GM12878 (cell line): Measurements from ENCODE around the gene CACNA2D3. TPM values are rescaled to one million over a fixed set of nuclear protein-coding genes. Genes with fewer than 3 reads are reported as not detected.

Source experiments
- ATAC-seq: fragments of 200-7000 bp; cut with Tn5 transposase; 3 replicates; pipeline ENCODE4 v1.9.1; 2020; ENCODE audit warnings: mild to moderate bottlenecking, moderate library complexity
- BruUV-seq: library from RNA; stranded (reverse); fragments of 400-500 nt; replicated peaks from 2 replicates; lab custom pipeline; 2021; lab: Mats Ljungman, UMichigan
- CTCF ChIA-PET: fragments of 300-600 bp; sonication (Branson Sonifier 250); formaldehyde crosslinking; extraction: SDS; loops from one replicate; lab custom pipeline; 2021; ENCODE audit warnings: inconsistent platforms; lab: Yijun Ruan, JAX
- POLR2A ChIA-PET: fragments of 350-600 bp; formaldehyde crosslinking; extraction: SDS; loops from one replicate; lab custom pipeline; 2021; ENCODE audit warnings: inconsistent platforms; lab: Charles Lee
- RAD21 ChIA-PET: fragments of 300-600 bp; sonication (Branson Sonifier 250); formaldehyde crosslinking; loops from one replicate; lab custom pipeline; 2023; ENCODE audit warnings: antibody characterized with exemption; ENCODE audit not compliant: unreplicated experiment; lab: Charles Lee
- SMC1A ChIA-PET: fragments of 300-600 bp; sonication (Branson Sonifier 250); formaldehyde crosslinking; loops from one replicate; lab custom pipeline; 2023; ENCODE audit not compliant: unreplicated experiment, uncharacterized antibody; lab: Charles Lee
- DNase-seq: peaks from one replicate; pipeline ENCODE4 v3.0.0-alpha.2; 2011; ENCODE audit warnings: low read depth, low spot score
- FAIRE-seq: peaks from 3 replicates; lab custom pipeline; 2011; peaks lifted over from hg19 to GRCh38; lab: Jason Lieb, UNC
- H2AFZ ChIP-seq: 2 replicates; pipeline ENCODE4 v1.6.0; 2011; ENCODE audit warnings: low read depth, low read length, control low read depth; ENCODE audit not compliant: control insufficient read depth
- H3K27ac ChIP-seq: 2 replicates; pipeline ENCODE4 v1.5.1; 2011; ENCODE audit warnings: control low read depth; ENCODE audit not compliant: control insufficient read depth, insufficient read depth
- H3K27me3 ChIP-seq, 2 experiments: replicated peaks in 1 of 2; 2 replicates each; pipeline versions ENCODE4 v1.6.0 to v1.6.1; 2011; ENCODE audit warnings: low read length in 1 of 2; ENCODE audit not compliant: control insufficient read depth in 2 of 2, insufficient read depth in 2 of 2
- H3K36me3 ChIP-seq, 2 experiments: 2 replicates each; pipeline ENCODE4 v1.5.1; 2011; ENCODE audit warnings: low read length in 1 of 2; ENCODE audit not compliant: control insufficient read depth in 2 of 2, insufficient read depth in 2 of 2
- H3K4me1 ChIP-seq: 2 replicates; pipeline ENCODE4 v1.6.1; 2011; ENCODE audit warnings: mild to moderate bottlenecking, low read length, moderate library complexity, mixed read lengths; ENCODE audit not compliant: control insufficient read depth, insufficient read depth
- H3K4me2 ChIP-seq: 2 replicates; pipeline ENCODE4 v1.6.0; 2011; ENCODE audit warnings: control low read depth; ENCODE audit not compliant: control insufficient read depth, insufficient read depth
- H3K4me3 ChIP-seq: fragments of 200-600 bp; sonication (generic); 2 replicates; pipeline ENCODE4 v1.5.1; 2016
- H3K79me2 ChIP-seq: 2 replicates; pipeline ENCODE4 v1.6.0; 2011; ENCODE audit warnings: low read length; ENCODE audit not compliant: control insufficient read depth, insufficient read depth
- H3K9ac ChIP-seq: 2 replicates; pipeline ENCODE4 v1.8.0; 2011; ENCODE audit warnings: low read length, control low read depth, mixed read lengths; ENCODE audit not compliant: control insufficient read depth, insufficient read depth
- H3K9me3 ChIP-seq: replicated peaks from 3 replicates; pipeline ENCODE4 v1.5.1; 2011; ENCODE audit warnings: mild to moderate bottlenecking, low read length; ENCODE audit not compliant: control insufficient read depth, insufficient read depth
- H4K20me1 ChIP-seq: 2 replicates; pipeline ENCODE4 v1.6.0; 2011; ENCODE audit not compliant: control insufficient read depth, insufficient read depth
- BMI1 ChIP-seq: fragments of 450-650 bp; IDR thresholded peaks from 2 replicates; pipeline ENCODE4 v1.6.1; 2016; ENCODE audit warnings: mild to moderate bottlenecking, moderate library complexity, borderline replicate concordance
- CHD4 ChIP-seq: fragments of 200-600 bp; sonication (generic); IDR thresholded peaks from 2 replicates; pipeline ENCODE4 v1.6.1; 2016; ENCODE audit warnings: mild to moderate bottlenecking
- DPF2 ChIP-seq: fragments of 450-650 bp; IDR thresholded peaks from 2 replicates; pipeline ENCODE4 v1.6.1; 2017; ENCODE audit warnings: mild to moderate bottlenecking
- ETV6 ChIP-seq, 2 experiments: fragments of 450-650 bp in 1 of 2; IDR thresholded peaks in 1 of 2; conservative IDR thresholded peaks in 1 of 2; 2 replicates each; pipeline ENCODE4 v1.6.1; 2014; ENCODE audit warnings: antibody characterized with exemption in 1 of 2, borderline replicate concordance in 1 of 2, low read depth in 1 of 2, mild to moderate bottlenecking in 1 of 2, moderate library complexity in 1 of 2
- EZH2 ChIP-seq: IDR thresholded peaks from 2 replicates; pipeline ENCODE4 v1.6.1; 2012; ENCODE audit warnings: low read depth, mild to moderate bottlenecking, control low read depth, inconsistent platforms, low read length, borderline replicate concordance; ENCODE audit not compliant: control insufficient read depth
- NR2C2 ChIP-seq: IDR thresholded peaks from 2 replicates; pipeline ENCODE4 v1.6.1; 2011; ENCODE audit warnings: borderline replicate concordance, low read depth; ENCODE audit not compliant: control insufficient read depth, insufficient read length
- POU2F2 ChIP-seq: IDR thresholded peaks from 3 replicates; pipeline ENCODE4 v1.6.1; 2011; ENCODE audit warnings: low read depth, mild to moderate bottlenecking, low read length, borderline replicate concordance
- RAD51 ChIP-seq: fragments of 450-650 bp; IDR thresholded peaks from 2 replicates; pipeline ENCODE4 v1.6.1; 2016; ENCODE audit warnings: moderate library complexity, mild to moderate bottlenecking, inconsistent platforms
- SPI1 ChIP-seq: IDR thresholded peaks from 2 replicates; pipeline ENCODE4 v1.6.1; 2011; ENCODE audit warnings: low read depth, mild to moderate bottlenecking, low read length, moderate library complexity, borderline replicate concordance; ENCODE audit not compliant: insufficient read depth
- SREBF1 ChIP-seq: IDR thresholded peaks from 2 replicates; pipeline ENCODE4 v1.6.1; 2012; ENCODE audit warnings: mild to moderate bottlenecking, low read length
- YBX1 ChIP-seq: fragments of 450-650 bp; IDR thresholded peaks from 2 replicates; pipeline ENCODE4 v1.6.1; 2016; ENCODE audit warnings: antibody characterized with exemption
- ZNF207 ChIP-seq: fragments of 450-650 bp; IDR thresholded peaks from 2 replicates; pipeline ENCODE4 v1.6.1; 2014; ENCODE audit warnings: antibody characterized with exemption, mild to moderate bottlenecking, borderline replicate concordance
- ZZZ3 ChIP-seq: IDR thresholded peaks from 2 replicates; pipeline ENCODE4 v1.6.1; 2011; ENCODE audit warnings: low read depth; ENCODE audit not compliant: control insufficient read depth, insufficient read length
- WGBS: methylation state at CpG from one replicate; pipeline ENCODE4 v1.1.6; 2016; ENCODE audit warnings: low lambda C conversion rate; ENCODE audit not compliant: insufficient replicate concordance, insufficient coverage; ENCODE audit errors: missing lambda C conversion rate; 5-methylcytosine and 5-hydroxymethylcytosine counted together
- in situ Hi-C: fragments of 300-500 bp; cut with MboI; formaldehyde crosslinking; loops from 9 replicates; pipeline ENCODE4 v1.14.3; 2018; ENCODE audit warnings: mixed read lengths
- intact Hi-C: fragments of 100-400 bp; cut with micrococcal nuclease; formaldehyde crosslinking; loops from one replicate; pipeline ENCODE4 v1.14.2; 2022; ENCODE audit not compliant: unreplicated experiment
- polyA plus RNA-seq, 11 experiments: library from polyadenylated mRNA; depleted of rRNA in 4 of 11; unstranded in 6 of 11; stranded (reverse) in 5 of 11; fragments of >200 nt; fragmentation: Nextera tagmentation in 4 of 11; fragmentation: Illumina TruSeq in 1 of 11; extraction: Ambion mirVana in 4 of 11; extraction: Trizol in 1 of 11; gene quantifications; 1 replicate in 1 of 11; 2 replicates in 10 of 11; pipeline versions ENCODE4 v1.2.1 to v1.2.3, GENCODE V29; 2011 to 2016; ENCODE audit warnings: inconsistent platforms in 2 of 11, missing spikeins in 2 of 11, low read depth in 1 of 11
- total RNA-seq, 4 experiments: library from RNA; depleted of rRNA in 3 of 4; stranded (reverse); fragments of >200 nt in 3 of 4; fragmentation: Illumina TruSeq in 1 of 4; extraction: Trizol in 1 of 4; gene quantifications; 2 replicates each; pipeline versions ENCODE4 v1.2.1 to v1.2.3, GENCODE V29; 2013 to 2021
- TF ChIP-seq, protein P1 (sequence below): fragments of 450-650 bp; formaldehyde crosslinking; IDR thresholded peaks from 2 replicates; pipeline ENCODE4 v1.4.0; 2020; ENCODE audit warnings: mild to moderate bottlenecking, moderate library complexity
- TF ChIP-seq, protein P2 (sequence below): IDR thresholded peaks from 2 replicates; pipeline ENCODE4 v1.6.1; 2012; ENCODE audit warnings: low read depth, low read length, improper control_type of control experiment

Gene CACNA2D3
- total and polyA plus RNA-seq, 10 of the 15 experiments (the other 5 are each of a cell fraction or from before 2014, with no cell fraction given), result not detected

GRCh38 chr3:54376939-54377578 is 254.7 kb downstream of the CACNA2D3 start:
- H3K27me3 ChIP-seq, result no peaks in the 10 kb centered on the region; a peak in 1 of 4 replicates
- FAIRE-seq, result no peak
- ChIA-PET RAD21 (no interaction called here), SMC1A (no interaction called here), CTCF (no interaction called here), POLR2A (no interaction called here)
- no peak overlapping the region for H3K4me2 ChIP-seq
- H3K36me3 ChIP-seq, result no peaks in the 10 kb centered on the region
- TF ChIP-seq ZNF207 (no peak), DPF2 (no peak), NR2C2 (no peak), SREBF1 (no peak), POU2F2 (no peak), CHD4 (no peak), RAD51 (no peak), YBX1 (no peak), EZH2 (no peak), SPI1 (no peak), BMI1 (no peak), ETV6 (conservative IDR thresholded peaks at IDR 0.05 in 1 of 2, IDR thresholded peaks at IDR 0.05 in 1 of 2; ENCODE audit: borderline replicate concordance in 1 of 2, low read depth in 1 of 2) (no peak), ZZZ3 (no peak)
- TF ChIP-seq, protein P1, sequence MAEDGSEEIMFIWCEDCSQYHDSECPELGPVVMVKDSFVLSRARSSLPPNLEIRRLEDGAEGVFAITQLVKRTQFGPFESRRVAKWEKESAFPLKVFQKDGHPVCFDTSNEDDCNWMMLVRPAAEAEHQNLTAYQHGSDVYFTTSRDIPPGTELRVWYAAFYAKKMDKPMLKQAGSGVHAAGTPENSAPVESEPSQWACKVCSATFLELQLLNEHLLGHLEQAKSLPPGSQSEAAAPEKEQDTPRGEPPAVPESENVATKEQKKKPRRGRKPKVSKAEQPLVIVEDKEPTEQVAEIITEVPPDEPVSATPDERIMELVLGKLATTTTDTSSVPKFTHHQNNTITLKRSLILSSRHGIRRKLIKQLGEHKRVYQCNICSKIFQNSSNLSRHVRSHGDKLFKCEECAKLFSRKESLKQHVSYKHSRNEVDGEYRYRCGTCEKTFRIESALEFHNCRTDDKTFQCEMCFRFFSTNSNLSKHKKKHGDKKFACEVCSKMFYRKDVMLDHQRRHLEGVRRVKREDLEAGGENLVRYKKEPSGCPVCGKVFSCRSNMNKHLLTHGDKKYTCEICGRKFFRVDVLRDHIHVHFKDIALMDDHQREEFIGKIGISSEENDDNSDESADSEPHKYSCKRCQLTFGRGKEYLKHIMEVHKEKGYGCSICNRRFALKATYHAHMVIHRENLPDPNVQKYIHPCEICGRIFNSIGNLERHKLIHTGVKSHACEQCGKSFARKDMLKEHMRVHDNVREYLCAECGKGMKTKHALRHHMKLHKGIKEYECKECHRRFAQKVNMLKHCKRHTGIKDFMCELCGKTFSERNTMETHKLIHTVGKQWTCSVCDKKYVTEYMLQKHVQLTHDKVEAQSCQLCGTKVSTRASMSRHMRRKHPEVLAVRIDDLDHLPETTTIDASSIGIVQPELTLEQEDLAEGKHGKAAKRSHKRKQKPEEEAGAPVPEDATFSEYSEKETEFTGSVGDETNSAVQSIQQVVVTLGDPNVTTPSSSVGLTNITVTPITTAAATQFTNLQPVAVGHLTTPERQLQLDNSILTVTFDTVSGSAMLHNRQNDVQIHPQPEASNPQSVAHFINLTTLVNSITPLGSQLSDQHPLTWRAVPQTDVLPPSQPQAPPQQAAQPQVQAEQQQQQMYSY, result no peak
- TF ChIP-seq, protein P2, sequence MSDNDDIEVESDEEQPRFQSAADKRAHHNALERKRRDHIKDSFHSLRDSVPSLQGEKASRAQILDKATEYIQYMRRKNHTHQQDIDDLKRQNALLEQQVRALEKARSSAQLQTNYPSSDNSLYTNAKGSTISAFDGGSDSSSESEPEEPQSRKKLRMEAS, result no peak
- no peak for ATAC-seq
- no peak overlapping the region for H2AFZ ChIP-seq
- H3K9ac ChIP-seq, result no peak overlapping the region
- in situ Hi-C loops (no loop called here), intact Hi-C loops (no loop called here)
- no peak overlapping the region for H3K4me3 ChIP-seq
- DNase-seq, result no peak
- H3K27ac ChIP-seq, result no peak overlapping the region
- no peaks in the 10 kb centered on the region for H4K20me1 ChIP-seq
- H3K4me1 ChIP-seq, result no peaks in the 10 kb centered on the region
- WGBS, result 0% methylated on average over 4 of the region's 4 CpGs
- H3K9me3 ChIP-seq, result no peaks in the 10 kb centered on the region
- BruUV-seq, result no TSS peak
- H3K79me2 ChIP-seq, result no peaks in the 10 kb centered on the region
